Measurements from ENCODE around the gene MAGEB17.

DNA sequence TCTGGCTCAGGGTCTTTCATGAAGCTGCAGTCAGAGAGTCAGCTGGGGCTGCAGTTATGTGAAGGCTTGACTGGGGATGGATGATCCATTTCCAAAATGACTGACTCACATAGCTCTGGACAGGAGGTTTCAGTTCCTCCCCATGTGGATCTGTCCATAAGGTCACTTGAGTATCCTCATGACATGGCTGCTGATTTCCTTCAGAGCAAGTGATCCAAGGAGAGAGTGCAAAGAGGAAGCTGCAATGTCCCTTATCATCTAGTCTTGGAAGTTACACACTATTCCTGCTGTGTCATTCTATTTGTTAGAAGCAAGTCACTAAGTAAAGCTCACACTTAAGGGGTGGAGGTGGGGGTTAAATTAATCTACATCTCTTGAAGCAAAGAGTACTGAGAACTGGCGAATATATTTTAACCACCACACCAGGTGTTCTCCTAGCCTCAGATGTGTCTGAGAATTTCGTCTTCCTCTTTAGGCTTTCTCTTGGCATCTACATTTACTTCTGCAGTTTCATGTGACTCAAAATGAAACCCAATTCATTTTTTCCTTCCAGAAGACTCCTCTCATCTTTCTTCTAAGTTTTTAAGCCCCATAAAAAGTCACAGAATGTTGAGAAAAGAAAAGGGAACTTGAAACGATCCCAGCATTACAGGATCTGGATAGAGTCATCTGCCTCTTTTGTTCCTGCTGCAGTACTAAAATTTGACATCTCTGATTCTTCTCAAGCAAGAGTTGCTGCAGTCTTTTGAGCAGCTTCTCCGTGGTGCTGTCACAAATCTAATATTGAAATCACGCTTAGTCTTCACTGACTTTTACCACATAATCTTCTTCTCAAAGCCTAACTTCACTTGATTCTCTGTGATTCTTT, 47.7 kb upstream of the MAGEB17 start:
- TF ChIP-seq, protein P1, sequence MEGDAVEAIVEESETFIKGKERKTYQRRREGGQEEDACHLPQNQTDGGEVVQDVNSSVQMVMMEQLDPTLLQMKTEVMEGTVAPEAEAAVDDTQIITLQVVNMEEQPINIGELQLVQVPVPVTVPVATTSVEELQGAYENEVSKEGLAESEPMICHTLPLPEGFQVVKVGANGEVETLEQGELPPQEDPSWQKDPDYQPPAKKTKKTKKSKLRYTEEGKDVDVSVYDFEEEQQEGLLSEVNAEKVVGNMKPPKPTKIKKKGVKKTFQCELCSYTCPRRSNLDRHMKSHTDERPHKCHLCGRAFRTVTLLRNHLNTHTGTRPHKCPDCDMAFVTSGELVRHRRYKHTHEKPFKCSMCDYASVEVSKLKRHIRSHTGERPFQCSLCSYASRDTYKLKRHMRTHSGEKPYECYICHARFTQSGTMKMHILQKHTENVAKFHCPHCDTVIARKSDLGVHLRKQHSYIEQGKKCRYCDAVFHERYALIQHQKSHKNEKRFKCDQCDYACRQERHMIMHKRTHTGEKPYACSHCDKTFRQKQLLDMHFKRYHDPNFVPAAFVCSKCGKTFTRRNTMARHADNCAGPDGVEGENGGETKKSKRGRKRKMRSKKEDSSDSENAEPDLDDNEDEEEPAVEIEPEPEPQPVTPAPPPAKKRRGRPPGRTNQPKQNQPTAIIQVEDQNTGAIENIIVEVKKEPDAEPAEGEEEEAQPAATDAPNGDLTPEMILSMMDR (IDR thresholded peaks at IDR 0.05): no peak
- TF ChIP-seq POLR2A (IDR thresholded peaks at IDR 0.05) (no peak), POLR2AphosphoS5 (IDR thresholded peaks at IDR 0.05) (no peak)

All from stomach (tissue), 4 donors.